ENCODE measurements around the gene ATF1. TPM values are rescaled to one million over a fixed set of nuclear protein-coding genes. Genes with fewer than 3 reads are reported as not detected.

Gene ATF1
- total RNA-seq, 3 donors from 2014 or later (not counting 1 experiment from before 2014, with no cell fraction given) = 20.1 to 36.8 (median 23.1) TPM

DNA sequence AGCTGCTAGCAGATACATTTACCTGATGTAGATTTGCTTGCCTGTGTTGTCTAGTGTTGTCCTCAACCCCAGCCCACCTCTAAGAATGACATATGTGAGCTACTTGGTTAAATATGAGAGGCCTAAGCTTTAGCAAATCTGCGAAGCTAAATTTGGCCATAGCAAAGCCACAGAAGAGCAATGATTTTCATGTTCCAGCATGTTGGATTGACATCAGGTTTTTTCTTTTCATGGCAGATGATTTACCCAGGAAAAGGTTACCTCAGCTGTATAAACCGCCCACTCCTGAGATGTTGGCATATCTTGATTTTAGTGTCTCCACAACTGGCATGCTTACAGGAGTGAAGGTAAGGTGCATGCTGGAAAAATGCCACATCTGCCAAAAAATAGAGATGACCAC, 36.4 kb upstream of the ATF1 start:
- H3K36me3 Mint-ChIP-seq = peaks cover 24% of the 10 kb centered on the region

GRCh38 chr12:50728417-50728816, 35.5 kb upstream of the ATF1 start:
- no peak overlapping the region for H3K4me3 ChIP-seq (ENCODE audit: low read length)
- intact Hi-C loops (cut with micrococcal nuclease) = no loop called here
- Mint-ChIP-seq H3K36me3 (peaks cover 18% of the 10 kb centered on the region), H3K27ac (no peak overlapping the region), H3K27me3 (ENCODE audit: low read depth in 2 of 2) (no peaks in the 10 kb centered on the region), H3K4me3 (no peak overlapping the region), H3K4me1 (no peaks in the 10 kb centered on the region), H3K9me3 (no peaks in the 10 kb centered on the region)
- H3K27ac ChIP-seq (ENCODE audit: low read length) = no peak overlapping the region
- H3K4me1 ChIP-seq (ENCODE audit: control insufficient read depth, insufficient read depth, low read length) = no peaks in the 10 kb centered on the region
- peaks cover 72% of the 10 kb centered on the region for H3K36me3 ChIP-seq (ENCODE audit: control insufficient read depth, insufficient read depth, low read length)
- DNase-seq (no peak), ATAC-seq (no peak)
- TF ChIP-seq, protein P1, sequence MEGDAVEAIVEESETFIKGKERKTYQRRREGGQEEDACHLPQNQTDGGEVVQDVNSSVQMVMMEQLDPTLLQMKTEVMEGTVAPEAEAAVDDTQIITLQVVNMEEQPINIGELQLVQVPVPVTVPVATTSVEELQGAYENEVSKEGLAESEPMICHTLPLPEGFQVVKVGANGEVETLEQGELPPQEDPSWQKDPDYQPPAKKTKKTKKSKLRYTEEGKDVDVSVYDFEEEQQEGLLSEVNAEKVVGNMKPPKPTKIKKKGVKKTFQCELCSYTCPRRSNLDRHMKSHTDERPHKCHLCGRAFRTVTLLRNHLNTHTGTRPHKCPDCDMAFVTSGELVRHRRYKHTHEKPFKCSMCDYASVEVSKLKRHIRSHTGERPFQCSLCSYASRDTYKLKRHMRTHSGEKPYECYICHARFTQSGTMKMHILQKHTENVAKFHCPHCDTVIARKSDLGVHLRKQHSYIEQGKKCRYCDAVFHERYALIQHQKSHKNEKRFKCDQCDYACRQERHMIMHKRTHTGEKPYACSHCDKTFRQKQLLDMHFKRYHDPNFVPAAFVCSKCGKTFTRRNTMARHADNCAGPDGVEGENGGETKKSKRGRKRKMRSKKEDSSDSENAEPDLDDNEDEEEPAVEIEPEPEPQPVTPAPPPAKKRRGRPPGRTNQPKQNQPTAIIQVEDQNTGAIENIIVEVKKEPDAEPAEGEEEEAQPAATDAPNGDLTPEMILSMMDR (IDR thresholded peaks at IDR 0.05) = no peak
- H3K27me3 ChIP-seq (ENCODE audit: control insufficient read depth, insufficient read depth, low read length) = no peaks in the 10 kb centered on the region
- H3K9me3 ChIP-seq (ENCODE audit: control insufficient read depth, insufficient read depth, low read length) = no peaks in the 10 kb centered on the region
- 93% methylated on average over 7 of the region's 7 CpGs for WGBS (ENCODE audit: insufficient coverage)

More for the DNA sequence above, 36.4 kb upstream of the ATF1 start:
- DNase-seq = no peak
- Histone ChIP-seq H3K9me3 (ENCODE audit: control insufficient read depth, insufficient read depth, low read length) (no peaks in the 10 kb centered on the region), H3K27ac (ENCODE audit: low read length) (no peak overlapping the region), H3K36me3 (ENCODE audit: control insufficient read depth, insufficient read depth, low read length) (peaks cover 77% of the 10 kb centered on the region), H3K27me3 (ENCODE audit: control insufficient read depth, insufficient read depth, low read length) (no peaks in the 10 kb centered on the region), H3K4me1 (ENCODE audit: control insufficient read depth, insufficient read depth, low read length) (no peaks in the 10 kb centered on the region), H3K4me3 (ENCODE audit: low read length) (no peak overlapping the region)
- H3K4me1 Mint-ChIP-seq = peaks cover 0 to 6% of the 10 kb centered on the region in 2 donors
- no peak overlapping the region for H3K27ac Mint-ChIP-seq
- 98% methylated on average over 2 of the region's 2 CpGs for WGBS (ENCODE audit: insufficient coverage)
- no peaks in the 10 kb centered on the region for H3K27me3 Mint-ChIP-seq (ENCODE audit: low read depth in 2 of 2)
- ATAC-seq = no peak
- H3K4me3 Mint-ChIP-seq = no peak overlapping the region
- intact Hi-C loops (cut with micrococcal nuclease) = no loop called here
- TF ChIP-seq, protein P1 (IDR thresholded peaks at IDR 0.05) = no peak
- no peaks in the 10 kb centered on the region for H3K9me3 Mint-ChIP-seq

DNA sequence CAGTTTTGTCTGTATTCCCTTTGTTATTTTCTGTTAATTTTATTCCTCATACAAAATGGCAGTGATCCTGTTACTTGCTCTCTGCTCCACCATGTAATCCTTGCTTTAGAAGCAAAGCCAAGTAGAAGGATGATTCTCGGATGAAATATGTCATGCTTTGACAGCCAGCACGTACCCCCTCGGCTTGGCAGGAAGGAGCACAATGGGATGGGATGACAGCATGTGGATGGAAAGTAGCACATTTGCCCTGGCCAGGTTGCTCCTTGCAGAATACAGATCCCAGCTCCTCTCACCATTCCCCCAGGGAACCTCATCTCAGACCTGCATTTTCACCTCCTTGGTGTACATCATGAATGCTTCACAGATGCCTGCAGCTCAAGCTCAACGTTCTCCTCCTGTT, 35.1 kb upstream of the ATF1 start:
- Mint-ChIP-seq H3K9me3 (no peaks in the 10 kb centered on the region), H3K4me1 (no peaks in the 10 kb centered on the region), H3K27me3 (ENCODE audit: low read depth in 2 of 2) (no peaks in the 10 kb centered on the region), H3K27ac (no peak overlapping the region), H3K4me3 (no peak overlapping the region), H3K36me3 (peaks cover 18% of the 10 kb centered on the region)
- 99% methylated on average over 4 of the region's 4 CpGs for WGBS (ENCODE audit: insufficient coverage)
- no peaks in the 10 kb centered on the region for H3K9me3 ChIP-seq (ENCODE audit: control insufficient read depth, insufficient read depth, low read length)
- intact Hi-C loops (cut with micrococcal nuclease) = no loop called here
- no peaks in the 10 kb centered on the region for H3K27me3 ChIP-seq (ENCODE audit: control insufficient read depth, insufficient read depth, low read length)
- ATAC-seq = no peak
- no peaks in the 10 kb centered on the region for H3K4me1 ChIP-seq (ENCODE audit: control insufficient read depth, insufficient read depth, low read length)
- TF ChIP-seq, protein P1 (IDR thresholded peaks at IDR 0.05) = no peak
- no peak overlapping the region for H3K4me3 ChIP-seq (ENCODE audit: low read length)
- H3K27ac ChIP-seq (ENCODE audit: low read length) = no peak overlapping the region
- H3K36me3 ChIP-seq (ENCODE audit: control insufficient read depth, insufficient read depth, low read length) = peaks cover 72% of the 10 kb centered on the region
- DNase-seq = no peak

DNA sequence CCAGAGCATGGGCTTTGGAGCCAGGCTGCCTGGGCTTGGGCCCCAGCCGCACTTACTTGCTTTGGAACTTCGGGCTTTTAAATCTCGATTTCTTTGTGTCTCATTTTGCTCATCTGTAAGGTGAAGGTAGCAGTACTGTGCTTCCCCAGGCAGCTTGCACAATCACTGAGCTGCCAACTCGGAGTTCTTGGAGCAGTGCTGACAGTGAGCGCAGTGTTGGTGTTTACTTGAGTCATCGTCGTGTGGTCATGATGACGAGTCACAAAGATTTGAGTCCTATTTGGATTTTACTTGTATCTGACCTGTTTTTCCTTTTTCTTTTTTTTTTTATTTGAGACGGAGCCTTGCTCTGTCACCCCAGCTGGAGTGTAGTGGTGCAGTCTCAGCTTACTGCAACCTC, 31.3 kb upstream of the ATF1 start:
- ATAC-seq = no peak
- TF ChIP-seq, protein P1 (IDR thresholded peaks at IDR 0.05) = no peak
- no peaks in the 10 kb centered on the region for H3K27me3 Mint-ChIP-seq (ENCODE audit: low read depth in 2 of 2)
- WGBS (ENCODE audit: insufficient coverage) = 94% methylated on average over 9 of the region's 9 CpGs
- no peak overlapping the region for H3K27ac ChIP-seq (ENCODE audit: low read length)
- no peak overlapping the region for H3K4me3 Mint-ChIP-seq
- H3K27ac Mint-ChIP-seq = no peak overlapping the region
- H3K9me3 ChIP-seq (ENCODE audit: control insufficient read depth, insufficient read depth, low read length) = no peaks in the 10 kb centered on the region
- DNase-seq = no peak
- H3K4me1 Mint-ChIP-seq = no peaks in the 10 kb centered on the region
- no peaks in the 10 kb centered on the region for H3K9me3 Mint-ChIP-seq
- intact Hi-C loops (cut with micrococcal nuclease) = loop anchor here (10.0 kb wide), 1 partner anchor 228 kb away; the partner anchor contains the start of gene DIP2B
- H3K4me3 ChIP-seq (ENCODE audit: low read length) = no peak overlapping the region
- no peaks in the 10 kb centered on the region for H3K27me3 ChIP-seq (ENCODE audit: control insufficient read depth, insufficient read depth, low read length)
- peaks cover 62% of the 10 kb centered on the region for H3K36me3 ChIP-seq (ENCODE audit: control insufficient read depth, insufficient read depth, low read length)
- peaks cover 13% of the 10 kb centered on the region for H3K36me3 Mint-ChIP-seq
- H3K4me1 ChIP-seq (ENCODE audit: control insufficient read depth, insufficient read depth, low read length) = no peaks in the 10 kb centered on the region
